ENCODE results near the gene NUF2.
"Not testable (repeated sequence)": the region's sequence is repeated elsewhere in the genome, so short reads cannot be mapped to it uniquely, and the experiment has no call there.

Gene NUF2

DNA sequence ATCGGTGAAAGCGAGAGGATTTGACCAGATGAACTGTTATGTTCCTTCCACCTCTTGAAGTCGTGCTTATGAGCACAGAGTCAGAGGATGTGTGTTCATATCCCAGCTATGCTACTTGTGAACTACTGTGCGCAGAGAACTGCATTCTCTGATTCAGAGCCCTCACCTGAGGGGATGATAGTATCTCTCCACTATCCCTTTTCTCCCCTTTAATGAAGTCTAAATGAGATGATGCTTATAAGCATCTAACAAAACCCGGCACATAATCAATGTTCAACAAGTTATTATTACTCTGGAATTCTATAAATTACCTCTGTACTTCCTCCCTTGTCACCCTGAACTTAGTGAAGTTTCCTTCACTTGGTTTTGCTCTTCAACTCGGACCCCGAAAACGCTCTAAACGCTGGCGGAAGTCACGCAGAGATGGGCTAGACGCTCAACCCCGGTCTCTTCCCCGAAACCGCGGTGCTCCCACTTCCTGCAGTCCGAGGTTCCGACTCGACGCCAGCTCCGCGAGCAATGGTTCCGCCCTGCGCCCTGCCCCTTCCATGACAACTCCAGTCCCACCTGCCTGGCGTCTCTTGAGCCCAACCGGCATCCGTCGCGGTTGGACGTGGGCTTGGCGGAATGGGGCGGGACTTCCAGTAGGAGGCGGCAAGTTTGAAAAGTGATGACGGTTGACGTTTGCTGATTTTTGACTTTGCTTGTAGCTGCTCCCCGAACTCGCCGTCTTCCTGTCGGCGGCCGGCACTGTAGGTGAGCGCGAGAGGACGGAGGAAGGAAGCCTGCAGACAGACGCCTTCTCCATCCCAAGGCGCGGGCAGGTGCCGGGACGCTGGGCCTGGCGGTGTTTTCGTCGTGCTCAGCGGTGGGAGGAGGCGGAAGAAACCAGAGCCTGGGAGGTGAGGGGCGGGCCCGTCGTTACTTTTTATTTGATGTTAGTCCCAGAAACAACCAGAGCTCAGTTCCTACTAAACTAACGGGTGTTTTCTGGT is at the start of gene NUF2:
Gene NUF2, plus strand, starts transcription at position 644 of the 995 bp plus-strand sequence. CDS start 4,098 bp downstream, outside the sequence.
- peak; percentile 98 to 99 (median 98) for DNase-seq

- no peak for DNase-seq
These were observed 47.9 kb upstream of the NUF2 start for GRCh38 chr1:163273766-163274441.

- DNase-seq = no peak
These were observed 46.5 kb upstream of the NUF2 start for GRCh38 chr1:163275222-163275621.

- no peak for DNase-seq
These were observed 43.2 kb upstream of the NUF2 start for GRCh38 chr1:163278602-163279001.

GRCh38 chr1:163284867-163285266 is 36.9 kb upstream of the NUF2 start:
- DNase-seq = peak; percentile 10 to 21 (median 18)

DNA sequence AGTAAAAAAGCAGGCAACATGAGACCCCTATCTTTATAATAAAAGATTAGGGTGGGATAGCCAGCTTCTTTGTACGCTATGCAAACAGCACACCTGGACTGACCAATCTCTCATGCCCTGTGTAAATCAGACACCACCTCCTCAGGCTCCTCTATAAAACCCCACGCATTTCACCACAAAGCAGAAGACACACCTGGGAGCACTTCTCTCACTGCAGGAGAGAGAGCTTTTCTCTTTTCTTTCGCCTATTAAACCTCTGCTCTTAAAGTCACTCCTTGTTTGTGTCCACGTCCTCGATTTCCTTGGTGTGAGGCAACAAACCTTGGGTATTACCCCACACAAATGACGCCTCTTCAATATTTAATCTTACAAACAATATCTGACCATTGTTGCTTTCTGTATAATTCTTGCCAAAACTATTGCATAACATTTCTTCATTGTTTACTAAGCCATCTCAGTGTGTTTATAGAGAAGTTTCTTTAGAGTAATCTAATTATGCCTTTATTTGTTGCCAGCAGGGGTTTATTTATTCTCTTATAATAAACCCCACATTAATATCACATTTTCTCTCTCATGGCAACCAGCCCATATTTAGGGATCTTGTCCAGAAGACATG is 31.6 kb upstream of the NUF2 start:
- DNase-seq = no peak

DNA sequence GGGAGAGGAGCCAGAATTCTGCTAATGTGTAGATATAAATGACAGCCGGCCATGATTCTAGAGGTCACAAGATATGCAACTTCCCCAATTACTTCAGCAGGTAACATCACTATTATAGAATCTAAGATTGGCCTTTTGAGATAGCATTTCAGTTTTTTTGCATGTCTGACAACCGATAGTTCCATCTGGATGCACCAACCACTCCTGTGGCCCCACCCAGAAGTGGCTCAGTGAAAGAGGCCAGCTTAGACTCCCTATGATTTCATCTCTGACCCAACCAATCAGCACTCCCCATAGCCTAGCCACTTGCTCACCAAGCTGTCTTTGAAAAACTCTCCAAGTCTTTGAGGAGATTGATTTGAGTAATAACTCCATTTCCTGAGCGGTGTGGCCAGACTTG is 30.3 kb upstream of the NUF2 start:
- no peak for DNase-seq

GRCh38 chr1:163292153-163292552 is 29.6 kb upstream of the NUF2 start:
- DNase-seq = not testable (repeated sequence)

- not testable (repeated sequence) for DNase-seq
These were observed 28.3 kb upstream of the NUF2 start for GRCh38 chr1:163293497-163293896.

DNA sequence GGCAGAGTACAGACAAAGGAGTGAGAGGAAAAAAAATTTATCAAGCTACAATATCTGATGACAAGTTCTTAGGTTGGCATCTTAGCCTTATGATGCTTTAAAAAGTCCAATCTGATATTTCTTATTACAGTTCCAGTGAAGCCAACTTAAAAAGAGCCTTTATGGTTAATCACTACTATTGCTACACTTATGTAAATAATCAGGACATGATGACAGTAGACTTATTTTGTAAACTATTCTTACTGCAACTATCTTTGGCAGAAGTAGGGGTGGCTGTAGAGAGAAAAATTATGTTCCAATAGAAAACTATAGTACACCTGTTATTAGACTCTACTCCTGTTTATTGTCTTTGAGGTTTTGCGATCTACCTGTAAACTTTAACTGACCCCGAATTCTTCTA is 25.8 kb upstream of the NUF2 start:
- no peak for DNase-seq

- DNase-seq = no peak
These were observed 25.1 kb upstream of the NUF2 start for GRCh38 chr1:163296504-163297263.

GRCh38 chr1:163298365-163298764 is 23.4 kb upstream of the NUF2 start:
- DNase-seq = no peak

DNA sequence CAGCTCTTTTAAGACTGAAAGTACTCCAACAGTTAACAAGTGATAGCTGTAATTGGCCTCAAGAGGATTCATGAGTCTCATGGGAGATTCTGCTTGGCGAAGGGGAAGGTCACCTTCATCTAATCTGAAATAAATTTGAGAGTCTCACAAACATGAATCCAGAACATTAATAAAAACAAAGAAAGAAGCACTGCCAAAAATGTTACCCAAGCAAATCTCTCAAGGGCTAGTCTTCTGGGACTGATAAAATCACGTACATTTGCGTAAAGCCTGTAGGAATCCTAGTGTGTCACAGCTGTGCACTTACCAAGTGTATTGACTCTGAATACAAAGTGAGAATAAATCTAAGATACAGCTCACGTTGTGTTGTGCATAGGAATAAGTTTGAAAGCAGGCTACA is 21.2 kb upstream of the NUF2 start:
- no peak for DNase-seq

GRCh38 chr1:163303561-163303960 is 18.2 kb upstream of the NUF2 start:
- DNase-seq = no peak

DNA sequence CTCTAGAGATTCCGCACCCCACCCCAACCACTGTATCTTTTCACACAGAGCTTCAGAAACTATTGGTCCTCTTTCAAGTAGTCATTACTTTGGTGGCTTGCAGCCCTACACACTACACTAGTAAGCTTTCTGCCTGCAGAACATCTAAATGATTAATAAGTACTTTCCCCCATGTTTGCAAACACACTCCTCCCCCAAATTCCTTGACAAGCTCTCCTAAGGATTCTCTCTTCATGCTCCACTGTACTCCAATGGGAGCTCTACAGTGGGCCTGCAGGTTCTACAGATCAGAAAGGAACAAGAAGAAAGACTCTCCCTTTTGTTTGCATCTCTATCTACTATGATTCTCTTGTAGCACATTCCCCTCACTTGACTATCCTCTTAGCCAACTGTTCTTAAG is 16.3 kb upstream of the NUF2 start:
- no peak for DNase-seq

- no peak for DNase-seq
These were observed 14.1 kb upstream of the NUF2 start for GRCh38 chr1:163307479-163308171.

DNA sequence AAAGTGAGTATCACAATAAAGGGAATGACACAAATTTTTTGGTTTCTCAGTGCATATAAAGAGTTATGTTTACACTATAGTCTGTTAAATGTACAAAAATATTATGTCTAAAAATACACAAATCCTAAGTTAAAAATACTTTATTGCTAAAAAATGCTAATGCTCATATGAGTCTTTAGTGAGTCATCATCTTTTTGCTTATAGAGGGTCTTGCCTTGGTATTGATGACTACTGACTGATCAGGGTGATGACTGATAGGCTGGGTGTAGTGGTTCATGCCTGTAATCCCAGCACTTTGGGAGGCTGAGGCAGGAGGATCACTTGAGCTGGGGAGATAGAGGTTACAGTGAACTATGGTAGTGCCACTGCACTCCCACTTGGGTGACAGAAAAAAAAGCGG is 12.9 kb upstream of the NUF2 start:
- DNase-seq = no peak

DNA sequence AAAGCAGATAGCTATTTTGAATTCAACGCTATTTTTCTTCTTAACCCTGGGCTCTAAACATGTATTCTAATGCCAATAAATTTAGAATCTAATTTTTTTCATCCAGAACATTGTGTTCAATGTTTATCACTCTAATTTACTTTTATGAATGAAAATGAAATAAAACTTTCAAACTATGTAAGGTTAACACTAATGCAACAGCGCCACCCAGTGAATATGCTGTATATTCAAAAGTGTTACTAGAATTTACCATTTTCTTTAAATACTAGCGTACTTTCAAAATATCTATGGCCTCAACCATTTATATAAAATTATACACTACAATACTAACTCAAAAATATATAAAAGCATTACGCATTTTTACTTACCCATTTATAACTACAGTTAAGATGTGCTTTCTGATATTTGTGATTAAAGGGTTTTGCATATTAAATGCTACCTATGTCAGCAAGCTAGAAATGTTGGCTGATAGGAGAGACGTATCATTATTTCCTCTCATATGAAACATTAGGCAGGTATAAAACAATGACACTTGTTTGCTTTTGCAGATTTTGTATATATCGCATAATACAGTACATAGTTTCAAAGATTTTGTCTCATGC is 5.9 kb upstream of the NUF2 start:
- peak; percentile 60 to 71 (median 63) for DNase-seq

DNA sequence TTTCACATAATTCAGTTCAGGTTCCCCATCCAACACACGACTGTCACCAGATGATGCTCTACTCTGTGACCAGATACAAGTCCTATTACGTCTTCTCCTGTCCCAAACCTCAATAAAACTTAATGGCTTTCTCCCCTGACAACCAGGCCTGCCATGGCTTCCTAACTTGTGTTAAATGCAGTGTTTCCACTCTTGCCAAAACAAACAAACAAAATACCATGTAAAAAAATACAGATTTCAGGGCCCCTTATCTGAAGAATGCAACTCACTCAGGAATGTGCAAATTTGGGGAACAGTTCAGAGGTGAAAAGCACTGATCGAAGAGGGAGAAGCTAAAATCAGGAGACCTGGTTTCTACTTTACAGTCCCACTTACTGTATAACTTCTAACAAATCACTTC is 863 bp upstream of the NUF2 start:
- DNase-seq = no peak

DNA sequence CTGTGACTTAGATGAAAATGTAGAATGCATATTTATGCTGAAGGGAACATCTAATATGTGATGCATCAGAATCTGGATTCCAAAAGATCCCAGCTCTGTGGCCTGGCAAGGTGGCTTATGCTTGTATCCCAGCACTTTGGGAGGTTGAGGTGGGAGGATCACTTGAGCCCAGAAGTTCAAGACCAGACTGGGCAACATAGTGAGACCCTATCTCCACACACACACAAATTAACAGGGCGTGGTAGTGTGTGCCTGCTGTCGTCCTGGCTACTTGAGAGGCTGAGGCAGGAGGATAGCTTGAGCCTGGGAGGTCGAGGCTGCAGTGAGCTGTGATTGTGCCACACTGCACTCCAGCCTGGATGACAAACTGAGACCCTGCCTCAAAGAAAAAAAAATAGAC is 1.6 kb downstream of the NUF2 start:
- not testable (repeated sequence) for DNase-seq

DNA sequence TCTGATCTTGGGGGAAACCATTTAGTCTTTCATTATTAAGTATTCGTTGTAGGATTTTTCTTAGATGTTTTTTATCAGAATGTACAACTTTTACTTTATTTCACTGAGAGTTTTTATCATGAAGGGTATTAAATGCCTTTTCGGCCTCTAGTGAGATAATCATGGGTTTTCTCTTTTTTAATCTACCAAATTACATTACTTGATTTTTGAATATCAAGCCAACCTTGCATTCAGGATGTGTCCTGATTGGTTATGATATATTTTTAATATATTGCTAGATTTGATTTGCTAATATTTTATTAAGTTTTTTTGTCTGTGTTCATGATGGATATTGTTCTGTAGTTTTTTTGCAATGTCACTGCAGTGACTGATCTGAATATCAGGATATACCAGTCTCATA is 9.4 kb downstream of the NUF2 start:
- DNase-seq = no peak

- no peak for DNase-seq
These were observed 13.5 kb downstream of the NUF2 start for GRCh38 chr1:163335216-163335615.
